Measurements from ENCODE around the gene ORAI1. TPM values are rescaled to one million over a fixed set of nuclear protein-coding genes. Genes with fewer than 3 reads are reported as not detected.
"Not testable (repeated sequence)": the region's sequence is repeated elsewhere in the genome, so short reads cannot be mapped to it uniquely, and the experiment has no call there.

The ORAI1 gene
- polyA plus RNA-seq, 1 donor, result 54.7 TPM

GRCh38 chr12:121649322-121649721 lies 23.0 kb downstream of the ORAI1 start:
- no peak for DNase-seq (ENCODE audit: low read depth)

GRCh38 chr12:121649819-121650353 lies 23.6 kb downstream of the ORAI1 start:
- no peak for DNase-seq (ENCODE audit: low read depth)

DNA sequence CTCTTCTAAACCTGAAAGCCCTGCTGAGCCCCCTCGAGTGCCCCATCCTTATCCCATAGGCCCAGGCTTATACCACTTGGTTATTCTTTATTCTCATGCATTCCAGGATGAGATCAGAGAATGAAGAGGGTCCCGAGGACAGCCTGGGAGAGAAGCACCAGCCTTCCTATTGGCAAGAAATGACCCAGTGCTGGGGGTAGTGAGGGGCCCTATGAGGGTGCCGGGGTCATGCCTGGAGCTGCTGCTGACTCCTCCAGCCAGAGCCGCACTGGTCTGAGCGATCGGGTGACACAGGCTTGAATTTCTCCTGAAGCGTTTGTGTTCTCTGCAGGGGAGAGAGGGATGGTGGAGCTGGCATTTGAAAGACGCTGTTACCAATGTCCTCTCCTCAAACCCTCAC lies 25.0 kb downstream of the ORAI1 start:
- DNase-seq (ENCODE audit: low read depth), result no peak

DNA sequence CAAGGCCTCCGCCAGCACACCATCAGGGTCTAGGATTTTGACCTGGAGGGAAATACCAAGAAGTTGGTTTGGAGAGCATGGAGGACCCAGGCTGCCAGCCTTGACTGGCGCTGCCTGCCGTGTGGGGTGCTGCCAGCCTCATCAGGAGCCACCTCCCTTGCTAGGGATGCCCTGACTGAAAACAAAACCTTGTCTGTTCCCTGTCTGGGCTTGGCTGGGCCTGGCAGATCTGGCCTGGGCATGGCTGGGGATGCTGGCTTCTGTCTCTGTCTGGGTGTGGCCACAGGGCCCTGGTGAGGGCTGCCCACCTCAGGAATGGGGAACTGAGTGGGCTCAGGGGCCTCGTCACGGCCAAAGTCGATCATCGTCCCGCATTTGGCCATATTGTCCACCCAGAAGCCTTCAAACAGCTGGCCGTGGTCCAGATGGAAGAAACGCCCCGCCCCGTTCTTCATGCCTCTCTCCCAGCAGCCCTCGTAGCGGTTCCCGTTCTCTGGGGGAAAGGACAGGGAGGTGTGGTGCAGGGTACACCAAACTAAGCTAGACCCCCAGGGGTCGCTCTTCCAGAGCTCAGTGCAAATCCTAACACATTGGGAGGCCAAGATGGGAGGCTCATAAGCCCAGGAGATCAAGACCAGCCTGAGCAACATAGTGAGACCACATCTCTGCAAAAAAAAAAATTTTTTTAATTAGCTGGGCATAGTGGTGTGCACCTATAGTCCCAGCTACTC lies 26.6 kb downstream of the ORAI1 start:
- DNase-seq (ENCODE audit: low read depth), result no peak

- no peak for DNase-seq (ENCODE audit: low read depth)
Measured at GRCh38 chr12:121653999-121654398, 27.7 kb downstream of the ORAI1 start.

- no peak for DNase-seq (ENCODE audit: low read depth)
Measured at GRCh38 chr12:121656122-121656521, 29.8 kb downstream of the ORAI1 start.

GRCh38 chr12:121657305-121658008 lies 31.1 kb downstream of the ORAI1 start:
- DNase-seq (ENCODE audit: low read depth), result no peak

- not testable (repeated sequence) for DNase-seq (ENCODE audit: low read depth)
Measured at GRCh38 chr12:121661353-121662105, 35.2 kb downstream of the ORAI1 start.

DNA sequence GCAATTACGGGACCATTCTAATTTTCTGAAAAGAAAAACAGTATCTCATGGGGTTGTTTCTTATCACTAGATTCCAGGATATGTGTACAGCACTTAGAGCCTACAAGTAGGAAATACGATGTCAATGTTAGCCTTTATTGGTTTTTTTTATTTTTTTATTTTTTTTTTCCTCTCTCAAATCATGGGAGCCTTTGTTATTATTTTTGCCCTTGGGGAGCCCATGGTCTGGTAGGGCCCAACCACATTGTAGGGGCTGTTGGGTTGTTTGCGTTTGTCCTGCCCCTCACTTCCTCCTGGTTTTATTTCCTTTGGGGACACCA lies 37.2 kb downstream of the ORAI1 start:
- DNase-seq (ENCODE audit: low read depth), result no peak

GRCh38 chr12:121666829-121667228 lies 40.5 kb downstream of the ORAI1 start:
- DNase-seq (ENCODE audit: low read depth), result not testable (repeated sequence)

DNA sequence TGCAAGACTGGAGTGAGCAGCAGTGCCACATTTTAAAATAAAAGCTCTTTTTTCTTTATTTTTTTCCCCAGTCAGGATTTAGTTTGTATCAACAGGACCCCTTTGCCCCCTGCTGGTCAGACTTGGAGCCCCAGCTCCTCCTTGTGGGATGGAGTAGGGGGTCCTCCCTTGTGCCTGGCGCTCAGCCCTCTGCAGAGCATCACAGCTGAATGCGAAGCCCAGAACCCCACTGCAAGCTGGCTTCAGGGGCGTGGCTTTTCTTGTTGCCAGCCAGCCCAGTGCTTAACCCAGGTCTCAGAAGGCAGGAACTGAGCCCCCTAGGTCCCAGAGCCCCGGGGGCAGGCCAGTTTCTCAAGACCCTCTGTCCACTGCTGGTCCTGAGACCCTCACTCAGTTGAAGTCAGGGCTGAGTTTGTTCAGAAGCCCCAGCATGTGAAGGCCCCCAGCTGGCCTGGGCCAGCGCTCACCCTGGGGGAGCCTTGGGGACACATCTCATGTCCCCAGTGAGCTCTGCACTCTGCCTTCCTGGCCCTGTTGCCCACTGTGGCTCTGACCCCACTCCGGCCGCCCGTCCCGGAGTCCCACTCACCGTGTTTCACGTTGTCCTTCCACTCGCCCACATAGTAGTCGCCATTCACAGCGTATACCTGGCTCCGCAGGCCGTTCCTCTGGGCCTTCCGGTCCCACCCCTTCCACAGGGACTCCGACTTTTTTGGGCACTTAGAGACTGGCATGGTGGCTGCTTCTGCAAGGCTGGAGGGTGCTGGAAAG lies 42.6 kb downstream of the ORAI1 start:
- no peak for DNase-seq (ENCODE audit: low read depth)

GRCh38 chr12:121669521-121669900 lies 43.2 kb downstream of the ORAI1 start, which contains the start of gene MORN3:
Gene MORN3, minus strand, starts transcription at chr12:121669654. Its CDS starts 171 bp downstream, at chr12:121669483.
- DNase-seq (ENCODE audit: low read depth), result no peak

- DNase-seq (ENCODE audit: low read depth), result no peak
Measured at GRCh38 chr12:121673013-121673511, 46.7 kb downstream of the ORAI1 start.

DNA sequence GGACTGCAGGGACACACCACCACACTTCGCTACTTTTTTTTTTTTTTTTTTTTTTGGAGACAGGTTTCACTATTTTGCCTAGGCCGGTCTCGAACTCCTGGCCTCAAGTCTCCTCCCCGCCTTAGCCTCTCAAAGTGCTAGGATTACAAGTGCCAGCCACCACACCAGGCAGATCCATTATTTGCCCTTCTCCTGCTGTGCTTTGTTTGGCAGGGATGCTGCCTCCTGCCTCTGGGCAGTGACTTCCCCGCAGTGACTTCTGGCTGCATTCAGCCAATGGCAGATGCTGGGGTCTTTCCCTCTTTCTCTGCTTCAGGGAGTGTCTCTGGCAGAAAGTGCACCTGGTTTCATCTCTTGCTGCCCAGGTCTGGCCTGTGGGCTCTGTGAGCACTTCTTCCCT lies 49.9 kb downstream of the ORAI1 start:
- DNase-seq (ENCODE audit: low read depth), result no peak

DNA sequence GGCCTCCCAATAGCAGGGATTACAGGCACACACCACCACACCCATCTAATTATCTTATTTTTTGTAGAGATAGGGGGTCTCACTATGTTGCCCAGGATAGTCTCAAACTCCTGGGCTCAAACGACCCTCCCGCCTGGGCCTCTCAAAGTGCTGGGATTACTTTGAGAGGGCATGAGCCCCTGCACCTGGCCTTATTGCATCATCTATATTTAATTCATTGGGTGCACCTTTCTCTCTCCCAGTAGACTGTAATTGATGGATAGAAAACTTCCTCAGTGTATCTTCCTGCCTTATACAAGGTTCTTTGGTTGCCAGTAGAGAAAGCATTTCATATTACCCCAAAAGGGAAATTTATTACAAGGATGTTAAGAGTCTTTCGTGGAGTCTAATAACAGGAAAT lies 52.0 kb downstream of the ORAI1 start:
- no peak for DNase-seq (ENCODE audit: low read depth)

DNA sequence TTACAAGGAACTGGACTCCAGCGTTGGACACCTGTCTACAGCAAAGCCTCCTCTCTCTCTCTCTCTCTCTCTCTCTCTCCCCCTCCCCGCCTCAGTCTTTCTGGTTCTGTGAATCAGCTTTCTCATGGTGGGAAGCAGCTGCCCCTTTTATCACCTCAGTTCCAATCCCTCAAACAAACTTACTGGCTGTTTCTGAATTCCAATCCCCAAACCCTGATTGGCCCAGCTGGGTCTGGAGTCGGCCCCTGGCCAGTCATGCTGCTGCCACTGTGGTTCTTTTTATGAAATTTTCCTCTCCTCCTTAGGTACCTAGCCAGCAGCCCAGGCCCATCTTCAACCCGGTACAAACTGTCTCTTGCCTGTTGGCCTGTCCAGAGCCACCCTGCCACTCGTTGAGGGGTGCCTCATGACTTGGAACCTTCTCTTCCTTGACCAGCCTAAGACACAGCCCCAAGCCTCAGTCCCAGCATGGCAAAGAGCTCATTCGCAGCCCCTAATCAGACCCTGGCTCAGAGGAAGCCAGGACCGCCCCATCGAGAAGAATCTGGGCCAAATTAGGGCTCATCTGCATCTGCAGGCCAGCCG lies 52.5 kb downstream of the ORAI1 start:
- DNase-seq (ENCODE audit: low read depth), result no peak

- DNase-seq (ENCODE audit: low read depth), result not testable (repeated sequence)
Measured at GRCh38 chr12:121679661-121680197, 53.4 kb downstream of the ORAI1 start.

DNA sequence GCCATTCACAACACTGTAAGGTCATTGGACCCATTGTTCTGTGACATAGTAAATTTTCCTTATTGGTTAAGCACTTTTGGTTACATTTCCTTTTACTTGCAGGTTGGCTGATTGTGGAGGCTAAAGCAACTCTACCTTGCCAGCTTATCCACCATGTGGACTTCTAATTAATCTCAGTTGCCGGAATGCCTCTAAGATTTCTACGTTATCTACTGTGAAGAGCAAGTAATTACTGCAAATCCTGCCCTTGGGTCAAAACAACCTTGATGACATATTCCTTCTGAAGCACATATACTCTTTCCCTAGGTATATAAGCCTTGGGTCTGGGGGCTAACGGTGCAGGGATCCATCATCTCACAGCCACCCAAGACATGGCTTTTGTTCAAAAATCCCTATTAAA lies 62.6 kb downstream of the ORAI1 start:
- DNase-seq (ENCODE audit: low read depth), result no peak

GRCh38 chr12:121689430-121689829 lies 63.1 kb downstream of the ORAI1 start:
- DNase-seq (ENCODE audit: low read depth), result no peak

Data from forelimb muscle (tissue), 1 donor.